Measurements from ENCODE around the gene CDCA3.
"Not testable (repeated sequence)": the region's sequence is repeated elsewhere in the genome, so short reads cannot be mapped to it uniquely, and the experiment has no call there.

The CDCA3 gene

DNA sequence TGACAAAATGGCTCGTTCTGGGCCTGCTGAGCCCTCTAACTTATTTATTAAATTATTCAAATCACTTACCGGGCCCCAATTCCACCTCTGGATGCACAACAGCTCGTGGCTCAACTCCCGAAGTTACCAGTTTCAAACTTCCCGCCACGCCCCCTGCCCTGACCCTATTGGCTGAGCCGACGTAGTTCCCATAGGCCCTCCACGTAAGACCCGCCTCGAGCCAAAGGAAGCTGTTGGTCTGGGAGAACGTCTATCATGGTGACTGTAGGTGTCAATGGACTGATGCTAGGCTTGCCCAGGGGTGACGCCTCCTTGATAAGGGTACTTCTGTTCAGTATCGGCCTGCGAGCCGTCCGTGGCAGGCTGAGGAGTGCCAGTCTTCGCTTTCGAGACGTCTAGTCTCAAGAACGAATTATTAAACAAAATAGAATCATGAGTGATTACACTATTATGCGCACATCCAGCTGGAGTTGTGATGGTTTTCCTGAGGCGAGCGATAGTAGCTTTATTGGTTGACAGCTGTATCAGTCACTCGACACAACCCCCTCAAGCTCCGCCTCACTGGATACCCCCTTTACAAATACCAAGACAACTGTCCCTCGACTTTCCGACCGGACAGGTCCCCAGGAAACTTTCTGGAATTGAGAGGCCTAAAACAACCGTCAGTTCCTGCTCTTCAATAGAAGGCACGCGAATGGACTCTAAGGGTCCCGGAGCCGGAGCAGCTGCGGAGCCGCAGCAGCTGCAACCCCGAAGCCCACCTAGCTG lies at the start of gene CDCA3:
CDCA3 (minus strand) TSS at position 134 of the 768 bp plus-strand sequence. CDS start 334 bp downstream, outside the sequence.
- DNase-seq (ENCODE audit: low read depth) = peak; percentile 99
- H3K4me3 ChIP-seq (replicated peaks; ENCODE audit: low read depth, low read length) = peak within 1 kb of the TSS; percentile 68
- TF ChIP-seq, protein P1, sequence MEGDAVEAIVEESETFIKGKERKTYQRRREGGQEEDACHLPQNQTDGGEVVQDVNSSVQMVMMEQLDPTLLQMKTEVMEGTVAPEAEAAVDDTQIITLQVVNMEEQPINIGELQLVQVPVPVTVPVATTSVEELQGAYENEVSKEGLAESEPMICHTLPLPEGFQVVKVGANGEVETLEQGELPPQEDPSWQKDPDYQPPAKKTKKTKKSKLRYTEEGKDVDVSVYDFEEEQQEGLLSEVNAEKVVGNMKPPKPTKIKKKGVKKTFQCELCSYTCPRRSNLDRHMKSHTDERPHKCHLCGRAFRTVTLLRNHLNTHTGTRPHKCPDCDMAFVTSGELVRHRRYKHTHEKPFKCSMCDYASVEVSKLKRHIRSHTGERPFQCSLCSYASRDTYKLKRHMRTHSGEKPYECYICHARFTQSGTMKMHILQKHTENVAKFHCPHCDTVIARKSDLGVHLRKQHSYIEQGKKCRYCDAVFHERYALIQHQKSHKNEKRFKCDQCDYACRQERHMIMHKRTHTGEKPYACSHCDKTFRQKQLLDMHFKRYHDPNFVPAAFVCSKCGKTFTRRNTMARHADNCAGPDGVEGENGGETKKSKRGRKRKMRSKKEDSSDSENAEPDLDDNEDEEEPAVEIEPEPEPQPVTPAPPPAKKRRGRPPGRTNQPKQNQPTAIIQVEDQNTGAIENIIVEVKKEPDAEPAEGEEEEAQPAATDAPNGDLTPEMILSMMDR (IDR thresholded peaks at IDR 0.05; ENCODE audit: low read length, missing control alignments) = no peak

DNA sequence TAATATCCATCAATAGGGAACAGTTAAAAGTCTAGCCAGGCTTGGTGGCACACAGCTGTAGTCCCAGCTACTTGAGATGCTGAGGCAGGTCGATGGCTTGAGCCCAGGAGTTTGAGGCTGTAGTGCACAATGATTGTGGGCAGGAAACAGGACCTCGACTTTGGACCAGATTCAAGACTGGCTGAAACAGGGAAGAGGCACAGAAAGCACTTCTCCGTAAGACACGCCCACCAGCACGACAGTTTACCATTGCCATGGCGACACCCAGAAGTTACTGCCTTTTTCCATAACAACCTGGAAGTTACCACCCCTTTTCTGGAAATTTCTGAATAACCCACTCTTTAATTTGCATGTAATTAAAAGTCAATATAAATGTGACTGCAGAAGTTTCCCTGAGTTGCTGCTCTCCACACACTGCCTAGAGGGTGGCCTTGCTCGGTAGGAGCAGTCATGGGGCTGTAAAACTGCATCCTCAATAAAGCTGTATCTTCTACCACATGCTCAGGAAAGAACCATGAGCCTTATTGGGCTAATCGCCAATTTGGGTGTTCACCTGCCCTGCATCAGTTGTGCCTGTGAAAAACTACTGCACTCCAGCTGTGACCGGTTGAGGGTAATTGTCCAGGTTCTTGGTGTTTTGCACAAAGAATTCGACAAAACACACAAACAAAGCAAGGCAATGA lies 48.9 kb upstream of the CDCA3 start:
- peak; percentile 70 for DNase-seq (ENCODE audit: low read depth)
- TF ChIP-seq, protein P1 (IDR thresholded peaks at IDR 0.05; ENCODE audit: low read length, missing control alignments) = no peak
- no peak overlapping the region for H3K4me3 ChIP-seq (replicated peaks; ENCODE audit: low read depth, low read length)

DNA sequence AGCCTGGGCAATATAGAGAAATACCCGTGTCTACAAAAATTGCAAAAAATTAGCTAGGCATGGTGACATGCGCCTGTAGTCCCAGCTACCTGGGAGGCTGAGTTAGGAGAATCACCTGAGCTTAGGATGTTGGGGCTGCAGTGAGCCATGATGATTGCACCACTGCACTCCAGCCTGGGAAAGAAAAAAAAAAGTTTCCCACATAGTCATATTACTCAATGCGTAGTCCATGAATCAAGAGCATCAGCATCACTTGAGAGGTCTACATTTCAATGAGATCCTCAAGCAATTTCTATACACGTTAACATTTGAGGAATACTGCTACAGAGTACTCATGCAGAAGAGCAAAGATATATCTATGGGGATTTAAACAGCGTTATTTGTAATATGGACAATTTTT lies 48.3 kb upstream of the CDCA3 start:
- TF ChIP-seq, protein P1 (IDR thresholded peaks at IDR 0.05; ENCODE audit: low read length, missing control alignments) = no peak
- H3K4me3 ChIP-seq (replicated peaks; ENCODE audit: low read depth, low read length) = no peak overlapping the region
- DNase-seq (ENCODE audit: low read depth) = no peak

DNA sequence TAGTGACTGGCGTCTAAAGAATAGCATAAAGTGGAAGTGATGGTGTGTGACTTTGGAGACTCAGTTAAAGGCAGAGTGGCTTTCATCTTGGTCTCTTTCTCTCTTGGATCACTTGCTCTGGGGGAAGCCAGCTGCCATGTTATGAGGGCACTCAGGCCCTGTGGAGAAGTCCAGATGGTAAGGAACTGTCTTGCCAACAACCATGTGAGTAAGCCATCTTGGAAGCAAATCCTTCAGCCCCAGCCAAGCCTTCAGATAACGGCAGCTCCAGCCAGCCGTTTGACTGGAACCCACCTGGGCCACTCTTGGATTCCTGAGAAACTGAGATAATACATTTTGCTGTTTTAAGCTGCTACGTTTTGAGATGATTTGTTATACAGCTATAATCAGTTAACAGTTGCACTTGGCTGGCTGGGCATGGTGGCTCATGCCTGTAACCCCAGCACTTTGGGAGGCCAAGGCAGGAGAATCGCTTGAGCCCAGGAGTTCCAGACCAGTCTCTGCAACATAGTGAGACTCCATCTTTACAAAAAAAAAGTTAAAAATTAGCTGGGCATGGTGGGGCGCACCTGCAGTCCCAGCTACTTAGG lies 45.9 kb upstream of the CDCA3 start:
- TF ChIP-seq, protein P1 (IDR thresholded peaks at IDR 0.05; ENCODE audit: low read length, missing control alignments) = no peak
- DNase-seq (ENCODE audit: low read depth) = no peak
- no peak overlapping the region for H3K4me3 ChIP-seq (replicated peaks; ENCODE audit: low read depth, low read length)

DNA sequence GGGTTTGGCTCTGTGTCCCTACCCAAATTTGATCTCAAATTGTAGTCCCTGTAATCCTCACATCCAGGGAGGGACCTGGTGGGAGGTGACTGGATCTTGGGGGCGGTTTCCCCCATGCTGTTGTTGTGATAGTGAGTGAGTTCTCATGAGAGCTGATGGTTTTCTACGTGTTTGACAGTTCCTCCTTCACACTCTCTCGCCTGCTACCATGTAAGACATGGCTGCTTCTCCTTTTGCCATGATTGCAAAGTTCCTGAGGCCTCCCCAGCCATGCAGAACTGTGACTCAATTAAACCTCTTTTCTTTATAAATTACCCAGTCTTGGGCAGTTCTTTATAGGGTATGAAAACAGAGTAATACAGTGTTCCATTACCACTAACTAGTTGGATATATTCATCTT lies 43.2 kb upstream of the CDCA3 start:
- TF ChIP-seq, protein P1 (IDR thresholded peaks at IDR 0.05; ENCODE audit: low read length, missing control alignments) = no peak
- no peak overlapping the region for H3K4me3 ChIP-seq (replicated peaks; ENCODE audit: low read depth, low read length)
- DNase-seq (ENCODE audit: low read depth) = no peak

DNA sequence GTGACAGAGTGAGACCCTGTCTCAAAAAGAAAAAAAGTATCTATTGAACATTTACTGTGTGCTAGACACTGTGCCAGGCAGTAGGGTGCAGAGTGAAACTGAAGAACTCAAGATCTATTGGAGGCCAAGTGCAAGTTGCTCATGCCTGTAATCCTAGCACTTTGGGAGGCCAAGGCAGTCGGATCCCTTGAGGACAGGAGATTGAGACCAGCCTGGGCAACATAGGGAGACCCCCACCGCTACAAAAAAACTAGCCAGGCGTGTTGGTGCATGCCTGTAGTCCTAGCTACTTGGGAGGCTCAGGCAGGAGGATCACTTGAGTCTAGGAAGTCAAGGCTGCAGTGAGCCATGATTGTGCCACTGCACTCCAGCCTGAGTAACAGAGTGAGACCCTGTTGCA lies 41.6 kb upstream of the CDCA3 start:
- not testable (repeated sequence) for DNase-seq (ENCODE audit: low read depth); H3K4me3 ChIP-seq (replicated peaks; ENCODE audit: low read depth, low read length)

DNA sequence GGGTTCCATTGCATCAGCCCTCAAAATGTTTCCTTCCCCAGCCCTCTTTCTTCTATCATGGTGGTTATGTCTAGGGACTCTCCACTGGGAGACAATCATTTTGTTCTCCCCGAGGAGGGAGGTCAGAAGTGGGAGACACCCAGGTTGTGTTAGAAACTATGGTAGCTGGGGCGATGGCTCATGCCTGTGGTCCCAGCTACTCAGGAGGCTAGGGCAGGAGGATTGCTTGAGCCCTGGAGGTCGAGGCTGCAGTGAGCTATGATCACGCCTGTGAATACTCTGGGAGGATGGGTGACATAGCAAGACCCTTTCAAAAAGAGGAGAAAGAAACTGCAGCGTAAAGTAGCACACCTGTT lies 40.5 kb upstream of the CDCA3 start:
- peak overlapping the region; percentile 50 for H3K4me3 ChIP-seq (replicated peaks; ENCODE audit: low read depth, low read length)
- TF ChIP-seq, protein P1 (IDR thresholded peaks at IDR 0.05; ENCODE audit: low read length, missing control alignments) = no peak
- no peak for DNase-seq (ENCODE audit: low read depth)

Data from fibroblast of pulmonary artery (primary cell).